Endothelial cell of umbilical vein (primary cell): ENCODE measurements around the gene KCTD1. TPM values are rescaled to one million over a fixed set of nuclear protein-coding genes. Genes with fewer than 3 reads are reported as not detected.

Experiments used
- BruUV-seq: library from RNA; stranded (reverse); fragments of 400-500 nt; replicated peaks from 2 replicates; lab custom pipeline; 2021; lab: Mats Ljungman, UMichigan
- CTCF ChIA-PET: fragments of 300-600, 350-600 bp; sonication (Branson Sonifier 250); formaldehyde crosslinking; loops from one replicate; lab custom pipeline; 2021; ENCODE audit warnings: antibody characterized with exemption, inconsistent platforms; lab: Charles Lee
- POLR2A ChIA-PET: fragments of 300-600, 350-600 bp; sonication (Branson Sonifier 250); formaldehyde crosslinking; loops from one replicate; lab custom pipeline; 2021; ENCODE audit warnings: antibody characterized with exemption, inconsistent platforms; lab: Charles Lee
- DNase-seq: peaks from one replicate; pipeline ENCODE4 v3.0.0-alpha.2; 2011; ENCODE audit warnings: low read depth, low spot score
- FAIRE-seq: peaks from 2 replicates; lab custom pipeline; 2011; peaks lifted over from hg19 to GRCh38; lab: Jason Lieb, UNC
- H2AFZ ChIP-seq: 2 replicates; pipeline ENCODE4 v1.6.0; 2012; ENCODE audit warnings: low read depth, low read length, control low read depth, inconsistent platforms
- H3K27ac ChIP-seq: 2 replicates; pipeline ENCODE4 v1.5.1; 2011; ENCODE audit warnings: low read depth, mild to moderate bottlenecking, control low read depth, low read length, moderate library complexity; ENCODE audit not compliant: insufficient read depth
- H3K27me3 ChIP-seq, 2 experiments: 2 replicates each; pipeline versions ENCODE4 v1.6.0 to v1.6.1; 2011; ENCODE audit warnings: low read length in 2 of 2, mixed read lengths in 1 of 2; ENCODE audit not compliant: control insufficient read depth in 2 of 2, insufficient read depth in 2 of 2
- H3K36me3 ChIP-seq, 2 experiments: 2 replicates in 1 of 2; 3 replicates in 1 of 2; pipeline ENCODE4 v1.5.1; 2011; ENCODE audit warnings: low read length in 2 of 2, mild to moderate bottlenecking in 1 of 2, moderate library complexity in 1 of 2; ENCODE audit not compliant: control insufficient read depth in 2 of 2, insufficient read depth in 2 of 2; ENCODE audit errors: extremely low read depth in 1 of 2
- H3K4me1 ChIP-seq: 3 replicates; pipeline ENCODE4 v1.5.1; 2011; ENCODE audit warnings: mild to moderate bottlenecking, low read length; ENCODE audit not compliant: control insufficient read depth, insufficient read depth; ENCODE audit errors: extremely low read depth
- H3K4me2 ChIP-seq: 2 replicates; pipeline ENCODE4 v1.6.1; 2011; ENCODE audit warnings: low read length, control low read depth, mixed read lengths; ENCODE audit not compliant: insufficient read depth
- H3K4me3 ChIP-seq, 3 experiments: fragments of 200-600 bp in 1 of 3; sonication (generic), shearing (Covaris generic) in 1 of 3; replicated peaks in 1 of 3; 2 replicates each; pipeline ENCODE4 v1.5.1; 2011 to 2016; ENCODE audit warnings: control low read depth in 3 of 3, low read length in 3 of 3, mild to moderate bottlenecking in 2 of 3, inconsistent platforms in 1 of 3, low read depth in 1 of 3, moderate library complexity in 1 of 3; ENCODE audit not compliant: insufficient read depth in 1 of 3
- H3K79me2 ChIP-seq: 2 replicates; pipeline ENCODE4 v1.6.0; 2012; ENCODE audit warnings: low read length, inconsistent platforms; ENCODE audit not compliant: control insufficient read depth, insufficient read depth
- H3K9ac ChIP-seq: replicated peaks from 2 replicates; pipeline ENCODE3; 2011; ENCODE audit warnings: low read length, control low read depth; ENCODE audit not compliant: insufficient read depth; ENCODE audit errors: extremely low read depth
- H3K9me1 ChIP-seq: replicated peaks from 3 replicates; pipeline ENCODE4 v1.6.0; 2011; ENCODE audit warnings: mild to moderate bottlenecking, low read length; ENCODE audit not compliant: control insufficient read depth, insufficient read depth; ENCODE audit errors: extremely low read depth
- H3K9me3 ChIP-seq: replicated peaks from 2 replicates; pipeline ENCODE4 v1.5.1; 2012; ENCODE audit warnings: low read length, inconsistent platforms; ENCODE audit not compliant: control insufficient read depth, insufficient read depth
- H4K20me1 ChIP-seq: replicated peaks from 2 replicates; pipeline ENCODE3; 2011; ENCODE audit warnings: mild to moderate bottlenecking, low read length; ENCODE audit not compliant: control insufficient read depth, insufficient read depth; ENCODE audit errors: extremely low read depth
- CTCF ChIP-seq, 2 donors: IDR thresholded peaks; 1 replicate in 1 of 2; 2 replicates in 1 of 2; pipeline ENCODE4 v1.5.1; 2011; ENCODE audit warnings: low read length in 2 of 2, mild to moderate bottlenecking in 2 of 2, moderate library complexity in 2 of 2, control low read depth in 1 of 2, inconsistent platforms in 1 of 2, low read depth in 1 of 2; ENCODE audit not compliant: insufficient read depth in 1 of 2; ENCODE audit errors: extremely low read depth in 1 of 2
- EZH2 ChIP-seq: IDR thresholded peaks from 2 replicates; pipeline ENCODE4 v1.6.1; 2012; ENCODE audit warnings: borderline replicate concordance, low read depth, mild to moderate bottlenecking, moderate library complexity, low read length, inconsistent platforms; ENCODE audit not compliant: severe bottlenecking
- FOS ChIP-seq: IDR thresholded peaks from 2 replicates; pipeline ENCODE4 v1.6.1; 2011; ENCODE audit warnings: mild to moderate bottlenecking, low read length, moderate library complexity, borderline replicate concordance; ENCODE audit not compliant: insufficient read depth
- GATA2 ChIP-seq: IDR thresholded peaks from 2 replicates; pipeline ENCODE4 v1.7.0; 2011; ENCODE audit warnings: low read depth, mild to moderate bottlenecking, moderate library complexity, mixed read lengths, low read length; ENCODE audit not compliant: insufficient read length, insufficient read depth
- JUN ChIP-seq: IDR thresholded peaks from 2 replicates; pipeline ENCODE4 v1.6.1; 2011; ENCODE audit warnings: borderline replicate concordance, low read depth; ENCODE audit not compliant: insufficient read length, insufficient read depth
- MAX ChIP-seq: IDR thresholded peaks from 2 replicates; pipeline ENCODE4 v1.6.1; 2011; ENCODE audit not compliant: insufficient read depth, insufficient read length
- MYC ChIP-seq: IDR thresholded peaks from one replicate; pipeline ENCODE4 v1.6.1; 2011; ENCODE audit warnings: mild to moderate bottlenecking, low read depth, low read length
- POLR2A ChIP-seq: IDR thresholded peaks from 2 replicates; pipeline ENCODE4 v1.6.1; 2012; ENCODE audit warnings: low read depth, mild to moderate bottlenecking, control low read depth, low read length
- POLR2AphosphoS5 ChIP-seq: IDR thresholded peaks from 2 replicates; pipeline ENCODE4 v1.6.1; 2012; ENCODE audit warnings: low read depth, mild to moderate bottlenecking, control low read depth, low read length, moderate library complexity; ENCODE audit not compliant: insufficient read depth
- dilution Hi-C: fragments of 300-500 bp; cut with MboI; formaldehyde crosslinking; loops from one replicate; pipeline ENCODE4 v1.15.0; 2019; ENCODE audit warnings: low sequenced_read_pairs; ENCODE audit not compliant: extremely low pct_ligation_motif_present
- intact Hi-C: fragments of 100-400 bp; cut with micrococcal nuclease; formaldehyde crosslinking; loops from one replicate; pipeline ENCODE4 v1.10.0; 2022
- polyA plus RNA-seq, 4 experiments: library from polyadenylated mRNA; depleted of rRNA in 3 of 4; stranded (reverse) in 3 of 4; unstranded in 1 of 4; fragments of >200 nt; gene quantifications; 2 replicates each; pipeline versions ENCODE4 v1.2.1 to v1.2.3, GENCODE V29; 2011 to 2012; ENCODE audit warnings: missing spikeins in 1 of 4
- total RNA-seq: library from RNA; stranded (reverse); gene quantifications from 2 replicates; pipeline ENCODE4 v1.2.3, GENCODE V29; 2021

The KCTD1 gene
- total and polyA plus RNA-seq, 2 donors (not counting 3 experiments of a cell fraction or from before 2014, with no cell fraction given), result 6.1 to 12.1 TPM

GRCh38 chr18:26555804-26556553 lies 7.6 kb upstream of the KCTD1 start:
- dilution Hi-C loops, result no loop called here
- Histone ChIP-seq H3K4me1 (no peaks in the 10 kb centered on the region), H2AFZ (no peak overlapping the region), H3K4me3 (no peak overlapping the region), H3K79me2 (no peaks in the 10 kb centered on the region), H3K36me3 (no peaks in the 10 kb centered on the region), H3K4me2 (no peak overlapping the region), H3K9me1 (no peaks in the 10 kb centered on the region), H4K20me1 (no peaks in the 10 kb centered on the region), H3K9me3 (no peaks in the 10 kb centered on the region), H3K9ac (no peak overlapping the region), H3K27me3 (peaks cover 36 to 42% of the 10 kb centered on the region in 2 experiments), H3K27ac (no peak overlapping the region)
- POLR2A ChIA-PET, result no interaction called here
- TF ChIP-seq MYC (no peak), GATA2 (no peak), EZH2 (no peak), POLR2AphosphoS5 (no peak), MAX (no peak), FOS (no peak), POLR2A (no peak), CTCF (IDR thresholded peaks at IDR 0.05; ENCODE audit: extremely low read depth in 1 of 2, insufficient read depth in 1 of 2, low read depth in 1 of 2, low read length in 2 of 2) (no peak), JUN (no peak)
- FAIRE-seq (no peak), DNase-seq (no peak)
- no TSS peak for BruUV-seq
- CTCF ChIA-PET, result interaction anchor here (1.4 kb wide), 1 partner anchor 10 kb away, joined by 4 read pairs; no protein-coding TSS in a partner anchor
- intact Hi-C loops, result loop anchor here (10.0 kb wide), 1 partner anchor 331 kb away; the partner anchor contains the start of gene TAF4B
